Astrocyte of the cerebellum (primary cell): ENCODE measurements around the gene CCNYL1.
A peak's percentile ranks its signal among the peaks of the same experiment; 100 is the strongest.
"Not testable (repeated sequence)": the region's sequence is repeated elsewhere in the genome, so short reads cannot be mapped to it uniquely, and the experiment has no call there.

Source experiments
- DNase-seq: peaks from one replicate; pipeline ENCODE4 v3.0.0-alpha.2; 2011; ENCODE audit warnings: low read depth
- H3K4me3 ChIP-seq: 2 replicates; pipeline ENCODE4 v1.5.1; 2011; ENCODE audit warnings: mild to moderate bottlenecking, low read depth, low read length, moderate library complexity
- in situ Hi-C: cut with HindIII; loops from 2 replicates; pipeline ENCODE4 v1.10.0; 2017; ENCODE audit warnings: low sequenced_read_pairs
- TF ChIP-seq, protein P1 (sequence below): IDR thresholded peaks from 2 replicates; pipeline ENCODE4 v1.5.1; 2012; ENCODE audit warnings: low read length, low read depth, moderate library complexity, mild to moderate bottlenecking; ENCODE audit errors: missing control alignments

The CCNYL1 gene

DNA sequence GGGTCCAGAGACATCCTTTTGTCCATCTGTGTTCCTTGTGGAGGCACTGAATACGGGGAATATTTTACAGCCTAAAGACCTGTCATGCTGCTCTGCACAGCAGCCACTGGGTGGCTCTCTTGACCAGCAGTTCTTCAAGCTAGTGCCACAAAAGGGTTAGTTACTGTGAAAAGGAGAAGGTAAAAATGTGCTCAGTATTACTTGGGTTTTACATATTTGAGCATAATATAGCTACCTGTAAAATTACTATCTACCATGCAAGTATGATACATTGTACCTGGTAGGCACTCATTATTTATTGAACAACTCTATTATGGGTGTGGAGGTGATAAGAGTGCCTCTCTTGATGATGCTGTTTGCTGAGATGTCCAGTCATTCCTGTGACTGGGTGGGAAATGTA, 34.7 kb downstream of the CCNYL1 start:
- in situ Hi-C loops, result no loop called here
- no peak overlapping the region for H3K4me3 ChIP-seq
- TF ChIP-seq, protein P1, sequence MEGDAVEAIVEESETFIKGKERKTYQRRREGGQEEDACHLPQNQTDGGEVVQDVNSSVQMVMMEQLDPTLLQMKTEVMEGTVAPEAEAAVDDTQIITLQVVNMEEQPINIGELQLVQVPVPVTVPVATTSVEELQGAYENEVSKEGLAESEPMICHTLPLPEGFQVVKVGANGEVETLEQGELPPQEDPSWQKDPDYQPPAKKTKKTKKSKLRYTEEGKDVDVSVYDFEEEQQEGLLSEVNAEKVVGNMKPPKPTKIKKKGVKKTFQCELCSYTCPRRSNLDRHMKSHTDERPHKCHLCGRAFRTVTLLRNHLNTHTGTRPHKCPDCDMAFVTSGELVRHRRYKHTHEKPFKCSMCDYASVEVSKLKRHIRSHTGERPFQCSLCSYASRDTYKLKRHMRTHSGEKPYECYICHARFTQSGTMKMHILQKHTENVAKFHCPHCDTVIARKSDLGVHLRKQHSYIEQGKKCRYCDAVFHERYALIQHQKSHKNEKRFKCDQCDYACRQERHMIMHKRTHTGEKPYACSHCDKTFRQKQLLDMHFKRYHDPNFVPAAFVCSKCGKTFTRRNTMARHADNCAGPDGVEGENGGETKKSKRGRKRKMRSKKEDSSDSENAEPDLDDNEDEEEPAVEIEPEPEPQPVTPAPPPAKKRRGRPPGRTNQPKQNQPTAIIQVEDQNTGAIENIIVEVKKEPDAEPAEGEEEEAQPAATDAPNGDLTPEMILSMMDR, result peak; percentile 89
- peak; percentile 63 for DNase-seq

DNA sequence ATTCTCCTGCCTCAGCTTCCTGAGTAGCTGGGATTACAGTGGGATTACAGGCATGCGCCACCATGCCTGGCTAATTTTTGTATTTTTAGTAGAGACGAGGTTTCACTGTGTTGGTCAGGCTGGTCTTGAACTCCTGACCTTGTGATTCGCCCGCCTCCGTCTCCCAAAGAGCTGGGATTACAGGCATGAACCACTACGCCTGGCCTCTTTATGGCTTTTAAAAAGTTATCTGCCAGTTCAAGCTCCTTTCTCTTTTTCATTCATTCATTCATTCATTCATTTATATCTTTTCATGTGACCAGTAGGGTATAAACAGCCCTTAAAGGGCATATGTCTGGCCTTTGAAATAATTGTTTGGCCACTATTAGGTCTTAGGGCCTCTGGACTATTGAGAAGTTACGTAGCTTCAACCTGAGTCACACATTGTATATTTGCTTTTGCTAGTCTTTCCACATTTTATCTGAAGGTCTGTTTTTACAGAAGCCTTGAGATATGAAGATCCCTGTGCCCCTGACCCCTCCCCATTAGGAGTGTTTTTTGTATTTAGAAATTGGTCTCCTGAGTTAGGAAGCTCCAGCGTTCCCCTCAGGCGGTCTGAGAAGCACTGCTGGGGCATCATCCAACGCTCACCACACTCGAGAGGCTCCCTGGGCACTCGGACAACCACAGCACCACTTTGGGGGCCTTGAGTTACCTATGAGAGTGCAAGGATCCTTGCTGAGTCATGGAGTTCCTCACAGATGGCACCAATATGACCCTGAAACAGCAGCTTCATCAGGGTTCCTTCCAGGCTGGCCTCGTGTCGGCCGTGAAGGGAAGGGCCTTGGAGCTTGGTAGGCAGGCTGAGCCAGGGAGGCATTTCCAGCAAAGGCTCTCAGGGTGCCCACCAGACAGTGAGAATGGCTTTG, 36.5 kb downstream of the CCNYL1 start:
- in situ Hi-C loops, result no loop called here
- TF ChIP-seq, protein P1, result no peak
- H3K4me3 ChIP-seq, result no peak overlapping the region
- DNase-seq, result no peak

DNA sequence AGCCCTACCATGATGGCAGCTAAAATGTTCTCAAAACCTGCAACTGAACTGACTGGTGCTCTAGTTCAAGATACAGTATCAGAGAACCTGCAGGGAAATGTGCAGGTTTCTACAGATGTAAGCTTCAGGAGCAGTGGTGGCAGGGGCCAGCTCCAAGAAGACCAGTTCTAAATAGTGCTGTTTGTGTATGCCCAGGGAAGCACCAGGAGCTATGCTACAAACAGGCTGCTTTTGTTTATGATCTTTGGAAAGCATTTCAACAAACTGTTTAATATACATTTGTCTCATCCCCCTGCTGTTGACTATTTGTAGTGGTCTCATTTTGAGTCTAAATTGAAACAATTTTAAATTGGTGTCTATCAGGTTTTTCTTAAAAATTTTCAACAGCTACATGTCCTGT, 37.6 kb downstream of the CCNYL1 start:
- H3K4me3 ChIP-seq, result no peak overlapping the region
- in situ Hi-C loops, result no loop called here
- TF ChIP-seq, protein P1, result no peak
- DNase-seq, result no peak

GRCh38 chr2:207749873-207750272, 38.4 kb downstream of the CCNYL1 start:
- H3K4me3 ChIP-seq, result no peak overlapping the region
- DNase-seq, result peak; percentile 23
- in situ Hi-C loops, result loop anchor here (10.0 kb wide), 1 partner anchor 275 kb away; the partner anchor contains the start of gene PLEKHM3
- TF ChIP-seq, protein P1, result no peak

DNA sequence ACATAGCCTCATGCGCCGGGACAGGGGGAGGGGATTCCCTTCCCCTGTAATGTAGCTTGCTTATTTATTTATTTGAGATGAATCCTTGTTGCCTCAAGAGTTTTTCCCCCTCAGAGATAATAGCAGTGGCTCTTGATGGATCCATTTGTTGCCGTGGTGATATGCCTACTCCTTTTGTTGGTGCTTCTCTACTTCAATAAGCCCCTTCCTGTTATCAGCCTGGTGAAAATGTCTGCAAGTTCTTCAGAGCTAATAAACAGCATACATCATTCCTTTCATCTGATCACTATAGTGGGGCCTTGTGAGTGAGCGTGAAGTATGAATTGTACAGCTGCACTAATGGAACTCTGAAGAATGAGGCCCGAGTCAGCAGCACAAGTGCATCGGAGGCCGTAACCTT, 38.9 kb downstream of the CCNYL1 start:
- TF ChIP-seq, protein P1, result no peak
- DNase-seq, result no peak
- in situ Hi-C loops, result loop anchor here (10.0 kb wide), 1 partner anchor 274 kb away; the partner anchor contains the start of gene PLEKHM3
- no peak overlapping the region for H3K4me3 ChIP-seq

GRCh38 chr2:207750876-207751275, 39.4 kb downstream of the CCNYL1 start:
- TF ChIP-seq, protein P1, result no peak
- in situ Hi-C loops, result loop anchor here (10.0 kb wide), 1 partner anchor 274 kb away; the partner anchor contains the start of gene PLEKHM3
- DNase-seq, result no peak

DNA sequence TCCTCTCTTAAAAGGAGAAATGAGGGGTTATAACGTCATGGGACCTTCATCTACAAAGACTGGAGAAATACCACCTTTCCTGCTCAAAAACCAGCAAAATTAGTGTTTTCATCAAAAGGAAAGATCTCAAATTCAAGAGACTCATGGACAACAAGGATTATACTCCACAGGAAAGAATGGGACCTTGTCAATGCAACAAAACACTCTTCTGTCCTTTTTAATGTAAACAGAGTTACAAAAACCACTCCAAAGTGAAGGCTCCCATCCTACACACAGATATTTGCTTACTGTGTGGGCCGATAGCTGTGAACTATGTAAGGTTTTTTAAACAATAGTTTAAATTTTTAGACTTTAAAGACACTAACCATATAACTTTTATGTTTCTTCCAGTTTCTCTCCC, 42.2 kb downstream of the CCNYL1 start:
- DNase-seq, H3K4me3 ChIP-seq: not testable (repeated sequence)
- in situ Hi-C loops, result loop anchor here (10.0 kb wide), 1 partner anchor 271 kb away; the partner anchor contains the start of gene PLEKHM3

More at GRCh38 chr2:207750876-207751275, 39.4 kb downstream of the CCNYL1 start:
- no peak overlapping the region for H3K4me3 ChIP-seq
